Loucy (cell line): ENCODE results near the gene LIPT2.

ENCODE experiments used
- EZH2phosphoT487 ChIP-seq: fragments of 200-600 bp; IDR thresholded peaks from 2 replicates; pipeline ENCODE4 v1.6.1; 2018; ENCODE audit warnings: antibody characterized with exemption, mild to moderate bottlenecking, moderate library complexity, borderline replicate concordance
- TF ChIP-seq, protein P1 (sequence below): fragments of 200-600 bp; sonication (generic); conservative IDR thresholded peaks from 2 replicates; pipeline ENCODE4 v1.5.1; 2014; ENCODE audit warnings: mild to moderate bottlenecking, antibody characterized with exemption, low read length

DNA sequence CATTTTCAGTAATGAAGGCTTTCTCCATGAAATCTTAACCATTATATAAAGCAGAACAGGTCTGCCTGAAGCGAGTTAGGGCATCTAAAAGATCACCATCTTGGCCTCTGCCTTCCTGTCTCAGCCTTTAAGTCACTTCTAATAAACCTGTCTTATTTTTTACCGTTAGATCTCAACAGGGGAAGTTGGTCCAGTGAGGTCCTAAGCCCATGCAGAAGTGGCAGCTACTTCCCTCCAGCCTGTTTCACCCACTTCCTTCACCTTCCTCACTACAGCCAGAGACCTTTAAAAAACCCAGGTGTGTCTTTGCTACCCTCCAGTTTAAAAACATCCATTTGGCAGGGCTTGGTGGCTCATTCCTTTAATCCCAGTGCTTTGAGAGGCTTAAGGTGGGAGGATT, 14.1 kb upstream of the LIPT2 start:
- TF ChIP-seq, protein P1, sequence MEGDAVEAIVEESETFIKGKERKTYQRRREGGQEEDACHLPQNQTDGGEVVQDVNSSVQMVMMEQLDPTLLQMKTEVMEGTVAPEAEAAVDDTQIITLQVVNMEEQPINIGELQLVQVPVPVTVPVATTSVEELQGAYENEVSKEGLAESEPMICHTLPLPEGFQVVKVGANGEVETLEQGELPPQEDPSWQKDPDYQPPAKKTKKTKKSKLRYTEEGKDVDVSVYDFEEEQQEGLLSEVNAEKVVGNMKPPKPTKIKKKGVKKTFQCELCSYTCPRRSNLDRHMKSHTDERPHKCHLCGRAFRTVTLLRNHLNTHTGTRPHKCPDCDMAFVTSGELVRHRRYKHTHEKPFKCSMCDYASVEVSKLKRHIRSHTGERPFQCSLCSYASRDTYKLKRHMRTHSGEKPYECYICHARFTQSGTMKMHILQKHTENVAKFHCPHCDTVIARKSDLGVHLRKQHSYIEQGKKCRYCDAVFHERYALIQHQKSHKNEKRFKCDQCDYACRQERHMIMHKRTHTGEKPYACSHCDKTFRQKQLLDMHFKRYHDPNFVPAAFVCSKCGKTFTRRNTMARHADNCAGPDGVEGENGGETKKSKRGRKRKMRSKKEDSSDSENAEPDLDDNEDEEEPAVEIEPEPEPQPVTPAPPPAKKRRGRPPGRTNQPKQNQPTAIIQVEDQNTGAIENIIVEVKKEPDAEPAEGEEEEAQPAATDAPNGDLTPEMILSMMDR = no peak
- no peak for TF ChIP-seq EZH2phosphoT487
